HG02884 (cell line): ENCODE data around the gene TBL3.
"Not testable (repeated sequence)": the region's sequence is repeated elsewhere in the genome, so short reads cannot be mapped to it uniquely, and the experiment has no call there.

ENCODE experiments used
- ATAC-seq: cut with Tn5 transposase; IDR thresholded peaks from one replicate; pipeline ENCODE4 v1.9.1; 2021; ENCODE audit warnings: mild to moderate bottlenecking, moderate library complexity; ENCODE audit not compliant: unreplicated experiment

The TBL3 gene

DNA sequence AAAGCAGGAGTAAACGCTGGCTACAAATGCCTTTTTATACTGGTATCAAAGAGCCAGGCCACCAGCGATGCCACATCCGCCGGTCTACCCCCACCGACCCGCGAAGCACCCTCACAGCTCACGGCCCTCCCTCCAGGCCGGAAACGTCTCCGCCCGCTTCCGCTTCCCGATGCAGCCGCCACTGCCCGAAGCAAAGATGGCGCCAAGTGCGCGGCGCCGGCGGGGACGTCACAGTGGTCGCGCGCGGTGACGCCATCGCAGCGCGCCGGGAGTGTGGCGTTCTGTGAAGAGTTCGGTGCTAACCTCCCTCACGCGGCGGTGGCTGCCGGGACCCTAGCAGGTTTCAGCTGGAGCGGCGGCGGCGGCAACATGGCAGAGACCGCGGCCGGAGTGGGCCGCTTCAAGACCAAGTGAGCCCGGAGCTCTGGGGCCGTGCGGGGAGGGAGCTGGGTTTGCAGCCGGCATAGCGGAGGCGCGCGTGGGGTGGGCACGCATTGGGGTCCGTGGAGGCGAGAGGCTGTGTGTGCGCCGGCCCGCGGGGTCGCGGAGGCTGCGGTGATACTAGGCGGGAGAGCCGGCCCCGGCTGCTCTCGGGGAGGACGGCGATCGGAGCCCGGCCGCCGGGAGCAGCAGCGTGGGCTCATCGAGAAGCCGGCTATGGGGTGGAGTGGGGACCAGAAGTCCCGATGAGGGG is at the start of gene TBL3:
TBL3 (plus strand) TSS at position 258 of the 694 bp plus-strand sequence; CDS start at position 370, 112 bp downstream.
- peak; percentile 87 for ATAC-seq

DNA sequence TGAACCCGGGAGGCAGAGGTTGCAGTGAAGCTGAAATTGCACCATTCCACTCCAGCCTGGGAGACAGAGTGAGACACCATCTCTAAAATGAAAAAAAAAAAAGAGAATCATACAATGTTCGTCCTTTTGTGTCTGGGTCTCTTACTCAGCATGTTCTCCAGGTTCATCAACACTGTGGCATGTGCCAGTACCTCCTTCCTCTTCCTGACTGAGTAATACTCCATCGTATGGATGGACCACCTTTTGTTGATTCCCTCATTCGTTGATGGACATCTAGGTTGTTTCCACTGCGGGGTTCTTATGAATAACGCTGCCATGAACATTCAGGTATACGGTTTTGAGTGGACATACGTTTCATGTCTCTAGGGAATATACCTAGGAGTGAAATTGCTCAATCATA is 49.5 kb upstream of the TBL3 start:
- ATAC-seq: no peak

DNA sequence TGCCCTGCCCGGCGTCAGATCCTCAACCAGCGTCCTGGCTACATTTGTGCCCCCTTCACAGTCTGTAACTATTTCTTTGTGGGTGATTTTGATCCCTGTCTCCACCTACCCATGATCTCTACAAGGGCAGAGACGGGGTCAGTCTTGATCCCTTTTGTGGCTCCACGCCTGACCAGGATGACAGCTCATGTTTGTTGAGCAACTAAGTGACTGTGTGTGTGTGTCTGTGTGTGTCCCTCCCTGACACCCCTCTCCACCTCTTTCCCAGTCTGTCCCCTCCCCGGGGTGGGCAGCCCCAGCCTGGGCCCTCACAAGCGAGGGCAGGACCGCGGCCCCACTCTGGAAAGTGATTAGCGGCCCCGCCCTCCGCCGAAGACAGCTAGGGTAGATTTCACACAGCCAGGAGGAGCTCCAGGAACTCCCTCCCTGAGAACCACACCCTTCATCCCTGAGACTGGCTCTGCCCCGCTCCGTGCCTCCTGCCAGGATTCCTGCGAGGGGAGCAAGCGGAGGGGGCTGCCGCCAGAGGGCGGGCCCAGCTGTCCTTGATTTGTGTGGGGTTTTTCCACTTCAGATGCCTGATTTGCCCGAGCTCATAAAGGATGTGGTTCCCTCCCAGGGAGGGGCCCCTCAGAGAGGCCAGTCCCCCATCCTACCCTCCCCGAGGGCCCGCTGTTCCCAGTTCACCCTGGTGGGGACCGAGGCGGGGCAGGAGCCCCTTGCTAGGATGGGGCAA is 48.4 kb upstream of the TBL3 start:
- ATAC-seq: no peak

DNA sequence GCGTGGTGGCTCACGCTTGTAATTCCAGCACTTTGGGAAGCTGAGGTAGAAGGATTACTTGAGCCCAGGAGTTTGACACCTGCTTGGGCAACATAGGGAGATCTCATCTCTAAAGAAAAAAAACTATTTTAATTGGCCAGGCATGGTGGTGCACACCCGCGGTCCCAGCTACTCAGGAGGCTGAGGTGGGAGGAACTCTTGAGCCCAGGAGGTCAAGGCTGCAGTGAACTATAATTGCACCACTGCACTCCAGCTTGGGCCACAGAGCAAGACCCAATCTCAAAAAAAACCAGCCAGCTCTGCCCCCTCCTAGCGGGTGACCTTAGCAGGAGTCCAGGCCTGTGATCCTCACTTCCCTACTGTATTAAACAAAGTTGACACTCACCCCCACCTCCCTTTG is 47.8 kb upstream of the TBL3 start:
- ATAC-seq: no peak

DNA sequence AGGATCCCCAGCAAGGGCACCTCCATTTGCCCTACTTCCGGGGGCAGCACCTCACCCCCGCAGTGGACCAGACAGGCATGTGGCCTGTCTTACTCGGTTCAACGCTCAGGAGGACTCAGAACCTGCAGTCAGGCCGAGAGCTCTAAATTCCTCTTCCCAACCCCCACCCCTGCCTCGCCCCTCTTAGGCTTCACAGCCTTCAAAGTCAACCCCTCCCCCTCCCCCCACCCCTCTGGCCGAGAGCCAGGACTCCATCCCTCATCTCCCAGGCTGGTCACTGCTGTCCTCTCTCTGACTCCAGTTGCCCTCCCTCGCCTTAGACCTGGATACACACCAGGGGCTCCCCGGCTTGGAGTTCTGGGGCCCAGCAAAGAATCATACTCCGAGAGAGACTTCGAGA is 45.6 kb upstream of the TBL3 start:
- ATAC-seq: no peak

DNA sequence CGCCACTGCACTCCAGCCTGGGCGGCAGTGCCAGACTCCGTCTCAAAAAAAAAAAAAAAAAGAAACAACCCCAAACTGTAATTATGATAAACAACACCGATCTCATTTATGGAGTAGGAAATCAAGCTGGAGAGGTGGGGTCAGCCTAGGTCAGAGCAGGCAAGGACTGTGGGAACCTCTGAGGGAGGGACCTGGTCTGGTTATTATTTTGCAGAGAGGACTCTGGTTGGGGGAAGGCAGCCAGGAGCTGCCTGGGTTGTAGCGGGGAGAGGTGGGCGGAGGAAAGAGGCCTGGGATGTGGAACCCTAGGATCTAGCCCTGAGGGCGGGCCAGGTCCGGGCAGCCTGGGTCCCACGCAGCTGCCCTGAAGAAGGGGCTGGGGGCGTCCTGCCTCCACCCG is 42.7 kb upstream of the TBL3 start:
- ATAC-seq: no peak

DNA sequence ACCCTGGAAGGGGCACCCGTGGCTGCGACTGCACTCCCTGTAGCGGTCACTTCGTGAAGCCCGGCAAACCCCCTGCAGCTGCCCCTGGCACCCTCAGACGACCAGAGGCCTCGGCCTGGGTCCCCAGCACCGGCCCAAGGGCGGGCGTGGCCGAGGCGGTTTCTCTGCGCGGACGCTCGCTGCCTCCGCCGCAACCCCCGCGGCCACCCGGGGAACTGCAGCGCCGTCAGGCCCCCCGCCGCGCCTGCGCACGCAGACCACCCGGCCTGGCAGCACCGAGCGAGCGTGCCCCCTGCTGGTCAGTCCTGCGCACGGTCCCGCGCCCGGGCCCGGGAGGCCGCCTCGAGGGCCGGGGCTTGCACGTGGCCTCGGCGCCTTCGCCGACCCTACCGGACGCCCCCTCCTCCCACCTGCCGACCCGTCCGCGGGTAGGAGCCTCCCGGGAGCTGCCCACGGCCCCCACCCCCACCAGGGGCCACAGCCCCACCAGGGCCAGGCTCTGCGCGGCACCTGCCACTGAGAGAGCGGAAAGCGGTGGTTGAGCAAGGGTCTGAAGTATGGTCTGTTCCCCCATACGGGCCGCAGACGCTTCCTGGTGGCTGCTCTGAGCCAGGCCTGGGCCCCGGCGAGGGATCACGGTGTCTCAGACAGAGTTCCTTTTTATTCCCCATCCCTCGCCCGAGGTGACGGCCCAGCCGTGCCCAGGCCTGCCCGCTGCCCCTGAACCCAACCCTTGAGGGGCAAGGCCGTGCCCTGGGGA is 42.1 kb upstream of the TBL3 start:
- peak; percentile 65 for ATAC-seq

DNA sequence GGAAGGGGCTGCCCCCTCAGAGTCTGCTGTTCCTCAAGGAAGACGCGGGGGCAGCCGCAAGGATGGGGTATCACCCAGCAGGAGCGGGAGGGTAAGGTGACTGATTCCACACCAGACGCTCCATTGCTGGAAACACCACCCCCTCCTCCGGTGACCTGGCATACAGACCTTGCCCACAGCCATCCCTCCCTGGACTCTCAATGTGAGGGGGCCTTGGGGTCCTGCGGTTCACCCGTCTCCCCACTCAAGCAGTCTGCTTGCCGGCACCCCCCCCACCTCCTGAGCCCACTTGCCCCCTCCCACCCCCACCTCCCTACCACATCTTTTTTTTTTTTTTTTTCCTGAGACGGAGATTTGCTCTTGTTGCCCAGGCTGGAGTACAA is 41.5 kb upstream of the TBL3 start:
- ATAC-seq: no peak

DNA sequence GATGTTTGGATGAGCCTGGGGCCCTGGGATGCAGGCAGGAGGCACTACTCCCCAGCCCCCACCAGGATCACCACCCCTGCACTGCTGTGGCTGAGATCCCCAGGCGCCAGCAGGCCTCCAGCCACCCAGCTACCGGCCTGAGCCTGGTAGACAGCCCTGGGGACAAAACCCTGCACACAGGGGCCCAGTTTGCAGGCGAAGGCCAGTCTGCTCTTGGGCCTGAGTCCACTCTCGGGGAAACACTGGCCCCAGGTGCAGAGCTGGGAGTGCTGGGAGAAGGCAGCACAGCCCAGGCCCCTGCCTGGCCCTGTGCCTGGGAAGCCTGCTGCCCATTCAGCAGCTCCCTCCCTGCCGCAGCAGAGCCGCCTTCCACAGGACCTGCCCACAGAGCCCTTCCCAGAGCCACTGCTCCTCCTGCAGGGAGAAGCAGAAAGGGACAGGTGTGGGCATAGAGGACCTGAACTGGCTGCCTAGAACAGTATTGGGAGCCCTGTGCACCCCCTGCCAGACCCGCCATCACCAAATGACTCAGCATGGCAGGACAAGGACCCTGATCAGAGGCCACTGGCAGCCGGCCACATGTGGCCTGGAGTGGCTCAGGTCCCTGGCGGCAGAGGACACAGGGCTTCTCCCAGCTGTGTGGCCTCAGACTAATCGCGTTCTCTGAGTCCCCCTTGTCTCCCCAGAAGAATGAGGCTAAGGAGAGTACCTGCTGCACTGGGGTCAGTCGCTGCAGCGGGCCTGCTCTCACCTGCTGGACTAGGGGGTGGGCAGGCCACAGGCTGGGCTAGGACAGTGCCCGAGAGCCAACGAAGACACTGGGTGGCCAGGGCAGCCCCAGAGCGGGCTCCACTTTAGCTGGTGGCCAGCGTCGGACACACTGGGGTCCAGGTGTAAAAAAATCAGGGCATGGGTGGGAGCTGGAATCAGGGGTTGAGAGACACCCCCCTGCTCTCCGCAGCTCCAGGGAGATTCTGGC is 39.5 kb upstream of the TBL3 start:
- ATAC-seq: no peak

DNA sequence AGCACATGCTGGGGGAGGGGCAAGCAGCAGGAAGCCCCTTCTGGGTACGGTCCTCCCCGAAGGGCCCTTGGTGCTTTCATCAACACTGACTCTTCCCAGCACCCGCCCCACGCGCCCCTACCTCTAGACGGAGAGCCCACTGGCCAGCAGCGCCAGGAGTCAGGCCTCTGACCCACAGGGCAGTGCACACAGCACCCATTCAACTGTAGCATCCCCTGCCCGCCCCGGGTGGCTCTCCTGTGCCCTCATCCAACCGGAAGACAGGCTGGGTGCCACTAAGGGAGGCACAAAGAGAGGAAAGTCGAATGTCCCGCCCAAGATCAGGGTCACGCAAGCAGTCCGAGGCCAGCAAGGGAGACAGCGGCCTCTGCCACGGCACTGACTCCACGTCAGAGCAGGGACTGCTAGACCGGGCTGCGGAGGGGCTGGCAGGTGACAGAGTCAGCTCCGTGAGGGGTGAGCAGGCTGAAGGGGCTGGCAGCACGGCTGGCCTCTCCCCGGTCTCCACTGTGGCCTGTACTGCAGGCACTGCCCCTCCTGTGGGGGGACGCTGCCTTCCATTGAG is 38.7 kb upstream of the TBL3 start:
- ATAC-seq: no peak

DNA sequence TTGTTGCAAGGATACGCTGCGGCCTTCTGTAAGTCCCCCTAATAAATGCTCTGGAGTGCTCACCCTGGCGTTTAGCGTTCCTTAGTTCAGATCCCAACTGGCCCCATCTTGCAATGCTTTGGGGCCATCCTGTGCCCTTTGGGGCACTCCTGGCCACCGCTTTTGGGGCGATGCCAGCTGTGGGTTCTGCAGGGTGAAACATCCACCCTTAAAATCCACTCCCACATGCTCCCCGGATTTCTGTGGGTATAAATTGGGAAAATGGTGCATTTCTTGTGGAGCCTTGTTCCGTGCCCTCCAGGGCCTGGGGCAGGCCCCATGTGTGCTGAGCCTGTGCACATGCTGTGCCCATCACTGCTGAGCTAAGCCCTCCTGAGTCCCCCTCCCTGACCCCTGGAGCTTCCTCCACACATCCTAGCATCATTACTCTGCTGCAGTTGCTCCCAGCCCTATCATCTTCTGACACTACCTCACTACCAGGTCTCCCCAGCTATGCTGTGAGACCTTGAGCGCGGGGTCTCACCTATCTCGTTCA is 34.8 kb upstream of the TBL3 start:
- no peak for ATAC-seq

DNA sequence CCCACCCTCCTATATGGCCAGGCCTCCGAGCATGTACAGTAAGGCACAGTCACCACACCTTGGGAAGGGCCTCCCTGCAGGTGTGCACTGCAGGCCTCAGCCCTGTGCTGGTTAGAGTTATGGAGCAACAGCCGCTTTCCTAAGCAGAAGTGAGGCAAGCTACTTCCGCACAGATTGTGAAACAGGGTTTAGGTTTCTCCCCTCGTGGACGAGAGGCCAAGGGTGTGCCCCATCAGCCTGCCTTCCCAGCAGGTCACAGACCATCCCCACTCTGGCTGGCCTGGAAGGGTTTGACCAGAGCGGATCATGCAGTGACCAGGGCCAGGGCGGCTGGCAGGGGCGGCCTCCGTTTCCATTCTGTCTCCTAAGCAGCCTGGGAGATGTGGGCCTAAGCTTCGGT is 33.5 kb upstream of the TBL3 start:
- ATAC-seq: no peak

DNA sequence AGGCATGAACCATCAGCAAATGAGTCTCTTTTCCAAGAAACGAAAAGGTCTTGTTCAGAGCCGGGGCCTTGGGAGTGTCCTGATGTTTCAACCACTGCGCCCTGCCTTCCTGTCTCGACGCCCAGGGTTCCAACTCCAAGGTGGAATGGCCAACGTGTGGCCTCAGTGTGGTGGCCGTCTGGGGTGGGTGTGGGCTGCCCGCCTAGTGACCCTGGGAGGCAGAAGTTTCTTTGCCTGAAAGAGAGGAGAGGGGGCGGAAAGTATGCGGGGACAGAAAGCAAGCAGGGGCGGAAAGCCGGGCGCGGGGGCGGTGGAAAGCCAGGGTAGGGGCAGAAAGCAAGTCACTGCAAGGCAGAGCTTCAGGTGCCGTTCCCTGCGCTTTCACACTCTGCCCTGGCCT is 32.9 kb upstream of the TBL3 start:
- ATAC-seq: no peak

DNA sequence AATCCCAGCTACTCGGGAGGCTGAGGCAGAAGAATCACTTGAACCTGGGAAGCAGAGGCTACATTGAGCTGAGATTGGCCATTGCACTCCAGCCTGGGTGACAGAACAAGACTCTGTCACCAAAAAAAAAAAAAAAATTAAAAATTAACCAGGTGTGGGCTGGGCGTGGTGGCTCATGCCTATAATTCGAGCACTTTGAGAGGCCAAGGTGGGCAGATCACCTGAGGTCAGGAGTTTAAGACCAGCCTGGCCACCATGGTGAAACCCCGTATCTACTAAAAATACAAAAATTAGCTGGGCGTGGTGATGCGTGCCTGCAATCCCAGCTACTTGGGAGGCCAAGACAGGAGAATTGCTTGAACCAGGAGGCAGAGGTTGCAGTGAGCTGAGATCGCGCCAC is 32.0 kb upstream of the TBL3 start:
- ATAC-seq: not testable (repeated sequence)

DNA sequence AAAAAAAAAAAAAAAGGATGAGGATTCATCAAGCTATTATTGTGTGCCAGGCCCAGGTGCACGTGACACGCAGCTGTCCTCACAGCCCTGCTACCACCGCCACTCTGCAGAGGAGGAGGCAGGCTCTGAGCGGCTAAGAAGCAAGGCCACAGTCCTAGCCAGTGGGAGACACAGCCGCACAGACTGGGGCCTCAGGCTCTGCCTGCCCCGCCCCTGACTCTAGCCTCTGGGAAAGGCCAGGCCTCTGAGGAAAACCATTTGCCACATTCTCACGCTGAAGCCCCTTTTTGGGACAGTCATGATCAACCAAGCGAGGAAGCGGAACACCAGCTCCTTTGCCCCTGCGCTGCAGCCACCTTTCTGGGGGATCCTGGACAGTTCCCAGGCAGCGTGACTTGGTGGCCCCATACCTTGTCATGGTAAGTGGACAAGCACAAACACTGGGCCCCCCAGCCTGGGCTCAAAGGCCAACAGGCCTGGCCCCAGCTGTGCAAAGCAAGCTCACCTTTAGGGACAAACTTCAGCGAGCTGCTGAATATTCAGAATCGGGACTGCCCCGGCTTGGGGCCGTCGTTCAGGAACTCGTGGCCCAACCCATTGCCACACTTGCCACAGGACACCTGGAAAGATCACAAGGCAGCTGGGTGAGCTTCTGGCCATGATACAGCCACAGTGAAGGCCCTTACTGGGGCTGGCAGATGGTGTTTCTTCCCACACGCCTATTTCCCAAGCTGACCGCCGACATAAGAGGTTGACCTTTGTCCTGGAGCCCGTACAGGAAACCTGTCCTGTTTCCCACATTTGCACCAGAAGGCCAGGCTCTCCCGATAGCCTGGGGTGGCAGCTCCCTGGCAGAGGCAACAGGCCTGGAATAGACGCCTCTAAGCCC is 31.3 kb upstream of the TBL3 start:
- no peak for ATAC-seq

DNA sequence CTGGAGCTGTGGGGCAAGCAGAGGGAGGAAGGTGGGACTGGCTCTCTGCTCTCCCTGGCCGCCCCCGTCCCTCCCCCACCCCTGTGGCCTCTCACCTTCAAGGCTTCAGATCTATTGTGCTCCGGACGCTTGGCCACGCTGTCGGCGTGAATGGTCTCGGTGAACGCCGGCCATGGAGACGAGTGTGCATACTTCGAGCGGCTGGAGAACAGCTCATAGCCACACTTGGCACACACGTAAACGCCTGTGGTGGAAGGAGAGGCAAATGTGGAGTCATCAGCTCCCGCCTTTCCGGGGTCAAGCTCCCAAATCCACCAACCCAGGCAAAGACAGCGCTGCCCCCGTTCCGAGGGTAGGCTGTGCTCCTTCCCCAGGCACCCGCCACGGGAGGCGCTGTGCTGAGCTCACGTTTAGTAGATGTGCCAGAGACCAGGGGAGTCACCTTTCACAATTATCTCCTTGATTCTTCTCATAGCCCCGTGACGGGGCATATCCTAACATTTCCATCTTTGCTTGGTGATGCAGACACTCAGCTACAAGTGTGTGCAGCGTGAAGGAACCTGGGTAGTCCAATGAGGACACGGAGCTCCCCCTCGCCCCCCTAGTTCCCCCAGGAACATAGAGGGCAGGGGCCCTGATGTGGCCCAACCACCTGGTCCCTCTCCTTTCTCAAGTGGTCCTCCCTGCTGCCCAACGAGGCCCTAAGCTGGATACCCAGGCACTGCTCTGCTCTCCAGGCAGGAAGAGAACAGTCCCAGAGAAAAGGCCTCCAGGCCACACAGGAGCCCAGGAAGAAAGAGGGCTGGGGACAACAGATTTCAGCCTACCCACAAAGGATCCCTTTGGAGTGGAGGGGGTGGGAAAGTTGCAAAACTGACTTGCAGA is 30.4 kb upstream of the TBL3 start:
- no peak for ATAC-seq

DNA sequence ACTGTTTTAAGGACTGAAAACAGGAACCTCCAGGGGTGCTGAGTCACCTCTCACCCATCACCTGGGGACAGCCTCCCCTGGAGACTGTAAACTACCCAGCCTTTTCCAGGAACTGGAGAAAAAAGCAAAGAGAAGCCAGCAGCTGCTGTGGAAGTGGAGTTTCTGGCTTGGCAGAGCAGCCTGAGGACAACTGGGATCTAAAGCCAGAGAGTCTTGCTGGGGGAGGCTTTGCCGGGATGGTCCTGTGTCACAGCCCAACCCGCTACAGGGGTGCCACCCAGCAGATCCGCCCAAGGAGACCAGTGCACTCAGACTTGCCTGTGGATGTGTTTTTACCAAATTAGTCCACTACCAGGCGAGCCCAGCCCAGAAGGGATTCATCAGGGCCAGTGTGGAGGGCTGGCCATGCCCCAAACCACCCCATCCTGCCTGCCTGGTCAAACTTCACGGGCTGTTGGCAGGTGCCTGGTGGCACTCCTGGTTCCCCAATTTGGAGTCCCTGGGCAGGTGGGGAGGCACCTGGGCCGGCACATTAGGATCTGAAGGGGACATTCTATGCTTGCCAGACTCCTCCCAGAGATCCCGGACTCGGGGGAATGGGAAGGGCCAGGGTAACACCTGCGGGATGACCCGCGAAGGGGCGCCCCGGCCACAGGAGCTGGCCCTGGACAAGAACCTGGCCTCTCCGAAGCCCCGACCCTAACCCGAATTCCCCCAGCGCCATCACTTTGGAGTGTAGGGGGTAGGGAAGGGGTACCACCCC is 29.6 kb upstream of the TBL3 start:
- no peak for ATAC-seq
